HG02763 (cell line): ENCODE results near the gene MZF1.
A peak's percentile ranks its signal among the peaks of the same experiment; 100 is the strongest.
"Not testable (repeated sequence)": the region's sequence is repeated elsewhere in the genome, so short reads cannot be mapped to it uniquely, and the experiment has no call there.

Experiments used
- ATAC-seq: cut with Tn5 transposase; IDR thresholded peaks from one replicate; pipeline ENCODE4 v1.9.1; 2021; ENCODE audit warnings: mild to moderate bottlenecking, moderate library complexity; ENCODE audit not compliant: unreplicated experiment

MZF1 gene

GRCh38 chr19:58572818-58573657 is at the start of gene MZF1:
Gene MZF1 (minus strand): TSS chr19:58573335. CDS start chr19:58571389, 1,946 bp downstream.
- peak; percentile 52 for ATAC-seq

GRCh38 chr19:58607213-58607612 is 34.1 kb upstream of the MZF1 start:
- not testable (repeated sequence) for ATAC-seq

GRCh38 chr19:58606251-58606896 is 33.2 kb upstream of the MZF1 start:
- ATAC-seq, result not testable (repeated sequence)

- ATAC-seq, result no peak
Observed at GRCh38 chr19:58586133-58586765, 13.1 kb upstream of the MZF1 start.

- no peak for ATAC-seq
Observed at GRCh38 chr19:58585442-58586132, 12.5 kb upstream of the MZF1 start.

- ATAC-seq, result no peak
Observed at GRCh38 chr19:58584498-58585441, 11.6 kb upstream of the MZF1 start.

- no peak for ATAC-seq
Observed at GRCh38 chr19:58582985-58583384, 9.8 kb upstream of the MZF1 start.

- ATAC-seq, result peak; percentile 72
Observed at GRCh38 chr19:58581227-58582141, 8.3 kb upstream of the MZF1 start.

GRCh38 chr19:58579473-58580142 is 6.5 kb upstream of the MZF1 start:
- no peak for ATAC-seq

GRCh38 chr19:58578012-58578925 is 5.1 kb upstream of the MZF1 start:
- no peak for ATAC-seq

- ATAC-seq, result not testable (repeated sequence)
Observed at GRCh38 chr19:58577581-58577980, 4.4 kb upstream of the MZF1 start.

- peak; percentile 37 for ATAC-seq
Observed at GRCh38 chr19:58575183-58576041, 2.3 kb upstream of the MZF1 start.

GRCh38 chr19:58573658-58574164 is 576 bp upstream of the MZF1 start:
- ATAC-seq, result no peak

GRCh38 chr19:58572026-58572817 is 913 bp downstream of the MZF1 start:
- ATAC-seq, result no peak

- no peak for ATAC-seq
Observed at GRCh38 chr19:58571575-58571947, 1.6 kb downstream of the MZF1 start.
